HCT116 (cell line): Measurements from ENCODE around the gene ZRANB1. TPM values are rescaled to one million over a fixed set of nuclear protein-coding genes. Genes with fewer than 3 reads are reported as not detected.

Source experiments
- ATAC-seq: fragments of 200-7000 bp; cut with Tn5 transposase; 2 replicates; pipeline ENCODE4 v1.9.1; 2020; ENCODE audit warnings: mild to moderate bottlenecking, moderate library complexity
- BruUV-seq: library from RNA; stranded (reverse); fragments of 400-500 nt; replicated peaks from 2 replicates; lab custom pipeline; 2021; lab: Mats Ljungman, UMichigan
- CTCF ChIA-PET: fragments of 300-600 bp; sonication (Branson Sonifier 250); formaldehyde crosslinking; loops from one replicate; lab custom pipeline; 2021; ENCODE audit warnings: antibody characterized with exemption; lab: Charles Lee
- POLR2A ChIA-PET: fragments of 300-600, 350-600 bp; sonication (Branson Sonifier 250); formaldehyde crosslinking; loops from one replicate; lab custom pipeline; 2021; ENCODE audit warnings: antibody characterized with exemption; lab: Charles Lee
- RAD21 ChIA-PET, 2 experiments: fragments of 300-600 bp; sonication (Branson Sonifier 250); formaldehyde crosslinking; loops; one replicate each; lab custom pipeline; 2023; ENCODE audit warnings: low total read pairs in 2 of 2; ENCODE audit not compliant: uncharacterized antibody in 2 of 2, unreplicated experiment in 2 of 2, low non-redundant PET in 1 of 2; lab: Charles Lee
- DNase-seq: peaks from one replicate; pipeline ENCODE4 v3.0.0-alpha.2; 2010; ENCODE audit warnings: low read depth, low spot score
- H2AFZ ChIP-seq: fragments of 200-600 bp; shearing (Covaris generic), sonication (generic); 2 replicates; pipeline ENCODE4 v1.6.1; 2017; ENCODE audit warnings: low read depth, mixed run types, mixed read lengths, antibody characterized with exemption, low read length; ENCODE audit not compliant: poor library complexity, severe bottlenecking
- H3K27ac ChIP-seq: 2 replicates; pipeline ENCODE4 v1.5.1; 2012; ENCODE audit warnings: low read depth, low read length
- H3K27me3 ChIP-seq: fragments of 200-600 bp; sonication (generic); 2 replicates; pipeline ENCODE4 v1.6.1; 2016; ENCODE audit warnings: mixed run types, low read length, mixed read lengths; ENCODE audit not compliant: insufficient read depth
- H3K36me3 ChIP-seq, 2 experiments: fragments of 200-500 bp in 1 of 2; fragments of 200-600 bp in 1 of 2; sonication (Bioruptor generic) in 1 of 2; sonication (generic) in 1 of 2; 2 replicates each; pipeline versions ENCODE4 v1.5.1 to v1.6.1; 2014 to 2016; ENCODE audit warnings: low read length in 2 of 2, inconsistent platforms in 1 of 2, mixed read lengths in 1 of 2, mixed run types in 1 of 2; ENCODE audit not compliant: insufficient read depth in 2 of 2, control insufficient read depth in 1 of 2
- H3K4me1 ChIP-seq, 2 experiments: fragments of 200-600 bp in 1 of 2; sonication (generic) in 1 of 2; 2 replicates each; pipeline versions ENCODE4 v1.5.1 to v1.6.1; 2012 to 2017; ENCODE audit warnings: low read length in 2 of 2, inconsistent platforms in 1 of 2, mild to moderate bottlenecking in 1 of 2, mixed read lengths in 1 of 2, mixed run types in 1 of 2, moderate library complexity in 1 of 2; ENCODE audit not compliant: insufficient read depth in 2 of 2, control insufficient read depth in 1 of 2
- H3K4me2 ChIP-seq: fragments of 200-600 bp; sonication (generic); 2 replicates; pipeline ENCODE4 v1.6.1; 2017; ENCODE audit warnings: mixed run types, low read length, mixed read lengths
- H3K4me3 ChIP-seq, 2 experiments: fragments of 200-600 bp in 1 of 2; sonication (generic) in 1 of 2; replicated peaks in 1 of 2; 2 replicates each; pipeline ENCODE4 v1.5.1; 2011 to 2016; ENCODE audit warnings: low read length in 2 of 2, control low read depth in 1 of 2, low read depth in 1 of 2, mild to moderate bottlenecking in 1 of 2, mixed read lengths in 1 of 2, mixed run types in 1 of 2
- H3K79me2 ChIP-seq: fragments of 200-600 bp; sonication (generic); 2 replicates; pipeline ENCODE4 v1.6.1; 2017; ENCODE audit warnings: mild to moderate bottlenecking, mixed run types, low read length, moderate library complexity, mixed read lengths; ENCODE audit not compliant: insufficient read depth
- H3K9ac ChIP-seq: fragments of 200-600 bp; sonication (generic); 2 replicates; pipeline ENCODE4 v1.6.1; 2016; ENCODE audit warnings: low read length, mixed read lengths
- H3K9me2 ChIP-seq: fragments of 200-600 bp; sonication (generic), shearing (Covaris generic); 2 replicates; pipeline ENCODE4 v1.6.1; 2017; ENCODE audit warnings: mixed run types, mild to moderate bottlenecking, moderate library complexity; ENCODE audit not compliant: insufficient read depth
- H3K9me3 ChIP-seq, 2 experiments: fragments of 200-500 bp in 1 of 2; fragments of 200-600 bp in 1 of 2; sonication (Bioruptor generic) in 1 of 2; sonication (generic) in 1 of 2; 2 replicates each; pipeline ENCODE4 v1.6.1; 2014 to 2017; ENCODE audit warnings: low read length in 2 of 2, mixed read lengths in 2 of 2, inconsistent platforms in 1 of 2, low read depth in 1 of 2, mild to moderate bottlenecking in 1 of 2, mixed run types in 1 of 2, moderate library complexity in 1 of 2; ENCODE audit not compliant: control insufficient read depth in 1 of 2, insufficient read depth in 1 of 2
- H4K20me1 ChIP-seq: fragments of 200-600 bp; sonication (generic), shearing (Covaris generic); 2 replicates; pipeline ENCODE4 v1.6.1; 2017; ENCODE audit warnings: mixed run types, mild to moderate bottlenecking, moderate library complexity; ENCODE audit not compliant: insufficient read depth
- EGR1 ChIP-seq: IDR thresholded peaks from 2 replicates; pipeline ENCODE4 v1.6.1; 2012; ENCODE audit warnings: low read depth
- EZH2phosphoT487 ChIP-seq: fragments of 200-600 bp; IDR thresholded peaks from 2 replicates; pipeline ENCODE4 v1.6.1; 2018; ENCODE audit warnings: antibody characterized with exemption, borderline replicate concordance
- POLR2A ChIP-seq: IDR thresholded peaks from 2 replicates; pipeline ENCODE4 v1.7.0; 2011; ENCODE audit warnings: borderline replicate concordance; ENCODE audit not compliant: insufficient read depth, insufficient read length; ENCODE audit errors: extremely low read depth
- POLR2AphosphoS5 ChIP-seq: IDR thresholded peaks from 2 replicates; pipeline ENCODE4 v1.6.1; 2011; ENCODE audit warnings: mild to moderate bottlenecking, low read depth, low read length, moderate library complexity
- RAD21 ChIP-seq: IDR thresholded peaks from 2 replicates; pipeline ENCODE4 v1.6.1; 2012; ENCODE audit warnings: low read depth, mild to moderate bottlenecking
- TCF7L2 ChIP-seq: IDR thresholded peaks from 2 replicates; pipeline ENCODE4 v1.7.0; 2011; ENCODE audit warnings: borderline replicate concordance, inconsistent platforms; ENCODE audit not compliant: insufficient read depth, insufficient read length; ENCODE audit errors: extremely low read depth
- YY1 ChIP-seq: IDR thresholded peaks from 2 replicates; pipeline ENCODE4 v1.6.1; 2011; ENCODE audit warnings: low read length, low read depth, moderate library complexity, mild to moderate bottlenecking; ENCODE audit not compliant: insufficient replicate concordance; ENCODE audit errors: extremely low read depth
- ZFX ChIP-seq: fragments of 450-650 bp; IDR thresholded peaks from 2 replicates; pipeline ENCODE4 v1.6.1; 2017
- intact Hi-C: fragments of 100-400 bp; cut with micrococcal nuclease; formaldehyde crosslinking; loops from 2 replicates; pipeline ENCODE4 v1.10.0; 2022
- total RNA-seq: library from RNA; stranded (reverse); gene quantifications from one replicate; pipeline ENCODE4 v1.2.1, GENCODE V29; 2021; ENCODE audit not compliant: unreplicated experiment
- TF ChIP-seq, protein P1 (sequence below): IDR thresholded peaks from 2 replicates; pipeline ENCODE4 v1.6.1; 2012
- TF ChIP-seq, protein P2 (sequence below): IDR thresholded peaks from 2 replicates; pipeline ENCODE4 v1.6.1; 2011; ENCODE audit warnings: mild to moderate bottlenecking, low read length, moderate library complexity; ENCODE audit not compliant: insufficient replicate concordance; ENCODE audit errors: extremely low read depth
- TF ChIP-seq, protein P3 (sequence below): IDR thresholded peaks from 2 replicates; pipeline ENCODE4 v1.6.1; 2012; ENCODE audit warnings: low read depth
- TF ChIP-seq, protein P4 (sequence below): IDR thresholded peaks from 2 replicates; pipeline ENCODE4 v1.6.1; 2012

The ZRANB1 gene
- total RNA-seq, 1 experiment from 2014 or later, result 23.9 TPM

DNA sequence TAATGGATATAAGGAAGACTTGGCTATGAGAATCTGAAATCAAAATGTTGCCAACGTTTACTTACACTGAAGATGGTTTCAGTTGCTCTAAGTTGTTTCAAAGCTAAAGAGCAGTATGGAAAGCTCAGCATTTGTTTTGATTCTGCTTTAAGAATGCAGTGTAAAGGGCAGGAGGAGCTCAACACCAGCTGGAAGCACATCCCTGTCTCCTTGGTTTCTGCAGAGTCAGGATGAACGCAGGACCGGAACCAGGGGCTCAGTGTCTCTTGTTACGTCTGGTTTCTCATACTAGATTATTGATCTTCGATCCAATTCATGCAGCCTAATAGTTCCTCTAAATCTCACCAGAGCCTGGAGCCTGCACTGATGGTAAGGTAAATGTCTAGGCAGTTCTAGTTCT lies 24.1 kb downstream of the ZRANB1 start:
- intact Hi-C loops, result no loop called here
- H3K4me2 ChIP-seq, result no peak overlapping the region
- ChIA-PET POLR2A (no interaction called here), CTCF (no interaction called here), RAD21 (no interaction called here)
- H2AFZ ChIP-seq, result no peak overlapping the region
- H3K79me2 ChIP-seq, result peaks cover 95% of the 10 kb centered on the region
- DNase-seq, result no peak
- no peak overlapping the region for H3K9ac ChIP-seq
- H4K20me1 ChIP-seq, result peaks cover 16% of the 10 kb centered on the region; the same call in 1 of the 2 replicates
- no peaks in the 10 kb centered on the region for H3K9me3 ChIP-seq
- H3K9me2 ChIP-seq, result no peaks in the 10 kb centered on the region
- no peaks in the 10 kb centered on the region for H3K27me3 ChIP-seq
- no TSS peak for BruUV-seq
- no peak overlapping the region for H3K4me3 ChIP-seq
- ATAC-seq, result no peak
- peaks cover 0 to 17% of the 10 kb centered on the region in 2 experiments for H3K4me1 ChIP-seq
- H3K36me3 ChIP-seq, result peaks cover 0 to 7% of the 10 kb centered on the region in 2 experiments; a peak in 1 of 4 replicates
- no peak overlapping the region for H3K27ac ChIP-seq
- TF ChIP-seq TCF7L2, result no peak
- no peak for TF ChIP-seq YY1
- TF ChIP-seq POLR2AphosphoS5, result no peak
- TF ChIP-seq ZFX, result no peak
- TF ChIP-seq EGR1, result no peak
- no peak for TF ChIP-seq POLR2A
- no peak for TF ChIP-seq RAD21
- TF ChIP-seq, protein P1, sequence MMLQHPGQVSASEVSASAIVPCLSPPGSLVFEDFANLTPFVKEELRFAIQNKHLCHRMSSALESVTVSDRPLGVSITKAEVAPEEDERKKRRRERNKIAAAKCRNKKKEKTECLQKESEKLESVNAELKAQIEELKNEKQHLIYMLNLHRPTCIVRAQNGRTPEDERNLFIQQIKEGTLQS, result no peak
- no peak for TF ChIP-seq EZH2phosphoT487
- TF ChIP-seq, protein P2, sequence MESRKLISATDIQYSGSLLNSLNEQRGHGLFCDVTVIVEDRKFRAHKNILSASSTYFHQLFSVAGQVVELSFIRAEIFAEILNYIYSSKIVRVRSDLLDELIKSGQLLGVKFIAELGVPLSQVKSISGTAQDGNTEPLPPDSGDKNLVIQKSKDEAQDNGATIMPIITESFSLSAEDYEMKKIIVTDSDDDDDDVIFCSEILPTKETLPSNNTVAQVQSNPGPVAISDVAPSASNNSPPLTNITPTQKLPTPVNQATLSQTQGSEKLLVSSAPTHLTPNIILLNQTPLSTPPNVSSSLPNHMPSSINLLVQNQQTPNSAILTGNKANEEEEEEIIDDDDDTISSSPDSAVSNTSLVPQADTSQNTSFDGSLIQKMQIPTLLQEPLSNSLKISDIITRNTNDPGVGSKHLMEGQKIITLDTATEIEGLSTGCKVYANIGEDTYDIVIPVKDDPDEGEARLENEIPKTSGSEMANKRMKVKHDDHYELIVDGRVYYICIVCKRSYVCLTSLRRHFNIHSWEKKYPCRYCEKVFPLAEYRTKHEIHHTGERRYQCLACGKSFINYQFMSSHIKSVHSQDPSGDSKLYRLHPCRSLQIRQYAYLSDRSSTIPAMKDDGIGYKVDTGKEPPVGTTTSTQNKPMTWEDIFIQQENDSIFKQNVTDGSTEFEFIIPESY, result no peak
- TF ChIP-seq, protein P3, sequence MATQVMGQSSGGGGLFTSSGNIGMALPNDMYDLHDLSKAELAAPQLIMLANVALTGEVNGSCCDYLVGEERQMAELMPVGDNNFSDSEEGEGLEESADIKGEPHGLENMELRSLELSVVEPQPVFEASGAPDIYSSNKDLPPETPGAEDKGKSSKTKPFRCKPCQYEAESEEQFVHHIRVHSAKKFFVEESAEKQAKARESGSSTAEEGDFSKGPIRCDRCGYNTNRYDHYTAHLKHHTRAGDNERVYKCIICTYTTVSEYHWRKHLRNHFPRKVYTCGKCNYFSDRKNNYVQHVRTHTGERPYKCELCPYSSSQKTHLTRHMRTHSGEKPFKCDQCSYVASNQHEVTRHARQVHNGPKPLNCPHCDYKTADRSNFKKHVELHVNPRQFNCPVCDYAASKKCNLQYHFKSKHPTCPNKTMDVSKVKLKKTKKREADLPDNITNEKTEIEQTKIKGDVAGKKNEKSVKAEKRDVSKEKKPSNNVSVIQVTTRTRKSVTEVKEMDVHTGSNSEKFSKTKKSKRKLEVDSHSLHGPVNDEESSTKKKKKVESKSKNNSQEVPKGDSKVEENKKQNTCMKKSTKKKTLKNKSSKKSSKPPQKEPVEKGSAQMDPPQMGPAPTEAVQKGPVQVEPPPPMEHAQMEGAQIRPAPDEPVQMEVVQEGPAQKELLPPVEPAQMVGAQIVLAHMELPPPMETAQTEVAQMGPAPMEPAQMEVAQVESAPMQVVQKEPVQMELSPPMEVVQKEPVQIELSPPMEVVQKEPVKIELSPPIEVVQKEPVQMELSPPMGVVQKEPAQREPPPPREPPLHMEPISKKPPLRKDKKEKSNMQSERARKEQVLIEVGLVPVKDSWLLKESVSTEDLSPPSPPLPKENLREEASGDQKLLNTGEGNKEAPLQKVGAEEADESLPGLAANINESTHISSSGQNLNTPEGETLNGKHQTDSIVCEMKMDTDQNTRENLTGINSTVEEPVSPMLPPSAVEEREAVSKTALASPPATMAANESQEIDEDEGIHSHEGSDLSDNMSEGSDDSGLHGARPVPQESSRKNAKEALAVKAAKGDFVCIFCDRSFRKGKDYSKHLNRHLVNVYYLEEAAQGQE, result no peak
- TF ChIP-seq, protein P4, sequence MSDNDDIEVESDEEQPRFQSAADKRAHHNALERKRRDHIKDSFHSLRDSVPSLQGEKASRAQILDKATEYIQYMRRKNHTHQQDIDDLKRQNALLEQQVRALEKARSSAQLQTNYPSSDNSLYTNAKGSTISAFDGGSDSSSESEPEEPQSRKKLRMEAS, result no peak
